ENCODE data around the gene LRRC23. TPM values are rescaled to one million over a fixed set of nuclear protein-coding genes. Genes with fewer than 3 reads are reported as not detected.

The LRRC23 gene
- total and polyA plus RNA-seq, 2 of the 13 experiments (the other 11 are each of a cell fraction or from before 2014, with no cell fraction given): 6.0 to 7.8 TPM

DNA sequence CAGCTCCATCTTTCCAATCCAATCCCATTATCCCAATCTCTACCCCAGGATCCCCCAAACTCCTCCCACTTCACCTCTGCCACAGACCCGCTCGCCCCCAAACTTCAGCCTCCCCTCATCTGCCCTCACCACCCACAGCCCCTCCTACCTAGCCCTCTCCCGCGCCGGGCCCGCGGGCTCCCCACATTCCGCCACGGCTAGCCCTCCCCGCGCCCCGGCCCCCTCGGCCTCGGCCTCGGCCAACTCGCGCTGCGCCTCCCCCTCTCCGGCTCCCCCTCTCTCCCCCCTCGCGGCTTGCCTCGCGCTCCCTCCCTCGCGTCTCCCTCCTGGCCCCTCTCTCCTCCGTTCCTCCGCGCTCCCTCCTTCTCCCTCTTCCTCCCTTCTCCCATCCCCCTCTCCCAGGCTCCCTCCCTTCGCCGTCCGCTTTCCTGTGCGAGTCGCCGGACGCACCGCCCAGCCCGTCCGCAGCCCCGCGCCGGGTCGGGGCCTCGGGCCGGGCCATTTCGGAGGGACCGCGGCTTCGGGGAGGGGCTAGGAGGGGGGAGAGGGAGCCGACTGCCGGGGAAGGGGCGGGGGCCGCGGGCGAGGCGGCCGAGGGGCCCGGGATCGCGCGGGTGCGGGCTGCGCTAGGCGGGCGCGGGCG is 22.9 kb downstream of the LRRC23 start, which contains the start of gene ATN1 (continued):
- TF ChIP-seq, protein P1, sequence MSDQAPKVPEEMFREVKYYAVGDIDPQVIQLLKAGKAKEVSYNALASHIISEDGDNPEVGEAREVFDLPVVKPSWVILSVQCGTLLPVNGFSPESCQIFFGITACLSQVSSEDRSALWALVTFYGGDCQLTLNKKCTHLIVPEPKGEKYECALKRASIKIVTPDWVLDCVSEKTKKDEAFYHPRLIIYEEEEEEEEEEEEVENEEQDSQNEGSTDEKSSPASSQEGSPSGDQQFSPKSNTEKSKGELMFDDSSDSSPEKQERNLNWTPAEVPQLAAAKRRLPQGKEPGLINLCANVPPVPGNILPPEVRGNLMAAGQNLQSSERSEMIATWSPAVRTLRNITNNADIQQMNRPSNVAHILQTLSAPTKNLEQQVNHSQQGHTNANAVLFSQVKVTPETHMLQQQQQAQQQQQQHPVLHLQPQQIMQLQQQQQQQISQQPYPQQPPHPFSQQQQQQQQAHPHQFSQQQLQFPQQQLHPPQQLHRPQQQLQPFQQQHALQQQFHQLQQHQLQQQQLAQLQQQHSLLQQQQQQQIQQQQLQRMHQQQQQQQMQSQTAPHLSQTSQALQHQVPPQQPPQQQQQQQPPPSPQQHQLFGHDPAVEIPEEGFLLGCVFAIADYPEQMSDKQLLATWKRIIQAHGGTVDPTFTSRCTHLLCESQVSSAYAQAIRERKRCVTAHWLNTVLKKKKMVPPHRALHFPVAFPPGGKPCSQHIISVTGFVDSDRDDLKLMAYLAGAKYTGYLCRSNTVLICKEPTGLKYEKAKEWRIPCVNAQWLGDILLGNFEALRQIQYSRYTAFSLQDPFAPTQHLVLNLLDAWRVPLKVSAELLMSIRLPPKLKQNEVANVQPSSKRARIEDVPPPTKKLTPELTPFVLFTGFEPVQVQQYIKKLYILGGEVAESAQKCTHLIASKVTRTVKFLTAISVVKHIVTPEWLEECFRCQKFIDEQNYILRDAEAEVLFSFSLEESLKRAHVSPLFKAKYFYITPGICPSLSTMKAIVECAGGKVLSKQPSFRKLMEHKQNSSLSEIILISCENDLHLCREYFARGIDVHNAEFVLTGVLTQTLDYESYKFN (CRISPR knock-in tag; conservative IDR thresholded peaks at IDR 0.05): peak; percentile 28; the same call in 1 of the 2 replicates
- TF ChIP-seq THAP8 (CRISPR knock-in tag; IDR thresholded peaks at IDR 0.05; ENCODE audit: borderline replicate concordance): no peak
- TF ChIP-seq ASH2L (IDR thresholded peaks at IDR 0.05; ENCODE audit: insufficient read length, low read depth, low read length): peak; percentile 28
- no peak for TF ChIP-seq RFX5 (IDR thresholded peaks at IDR 0.05; ENCODE audit: low read depth, low read length)
- TF ChIP-seq, protein P2, sequence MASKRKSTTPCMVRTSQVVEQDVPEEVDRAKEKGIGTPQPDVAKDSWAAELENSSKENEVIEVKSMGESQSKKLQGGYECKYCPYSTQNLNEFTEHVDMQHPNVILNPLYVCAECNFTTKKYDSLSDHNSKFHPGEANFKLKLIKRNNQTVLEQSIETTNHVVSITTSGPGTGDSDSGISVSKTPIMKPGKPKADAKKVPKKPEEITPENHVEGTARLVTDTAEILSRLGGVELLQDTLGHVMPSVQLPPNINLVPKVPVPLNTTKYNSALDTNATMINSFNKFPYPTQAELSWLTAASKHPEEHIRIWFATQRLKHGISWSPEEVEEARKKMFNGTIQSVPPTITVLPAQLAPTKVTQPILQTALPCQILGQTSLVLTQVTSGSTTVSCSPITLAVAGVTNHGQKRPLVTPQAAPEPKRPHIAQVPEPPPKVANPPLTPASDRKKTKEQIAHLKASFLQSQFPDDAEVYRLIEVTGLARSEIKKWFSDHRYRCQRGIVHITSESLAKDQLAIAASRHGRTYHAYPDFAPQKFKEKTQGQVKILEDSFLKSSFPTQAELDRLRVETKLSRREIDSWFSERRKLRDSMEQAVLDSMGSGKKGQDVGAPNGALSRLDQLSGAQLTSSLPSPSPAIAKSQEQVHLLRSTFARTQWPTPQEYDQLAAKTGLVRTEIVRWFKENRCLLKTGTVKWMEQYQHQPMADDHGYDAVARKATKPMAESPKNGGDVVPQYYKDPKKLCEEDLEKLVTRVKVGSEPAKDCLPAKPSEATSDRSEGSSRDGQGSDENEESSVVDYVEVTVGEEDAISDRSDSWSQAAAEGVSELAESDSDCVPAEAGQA (IDR thresholded peaks at IDR 0.05; ENCODE audit: low read depth): no peak
- TF ChIP-seq, protein P2 (CRISPR knock-in tag; IDR thresholded peaks at IDR 0.05; ENCODE audit: borderline replicate concordance): no peak
- no peak for TF ChIP-seq FIP1L1 (IDR thresholded peaks at IDR 0.05; ENCODE audit: borderline replicate concordance, insufficient read depth, low read depth, low read length)
- TF ChIP-seq MED1 (CRISPR knock-in tag; IDR thresholded peaks at IDR 0.05): no peak
- TF ChIP-seq ONECUT2 (CRISPR knock-in tag; IDR thresholded peaks at IDR 0.05): no peak
- TF ChIP-seq ZSCAN12 (CRISPR knock-in tag; IDR thresholded peaks at IDR 0.05): no peak
- no peak for TF ChIP-seq SOX6 (IDR thresholded peaks at IDR 0.05)
- TF ChIP-seq SOX6 (CRISPR knock-in tag; IDR thresholded peaks at IDR 0.05): no peak
- TF ChIP-seq ZNF746 (CRISPR knock-in tag; IDR thresholded peaks at IDR 0.05): peak; percentile 60; the same call in 1 of the 2 replicates
- no peak for TF ChIP-seq ZBTB20 (CRISPR knock-in tag; IDR thresholded peaks at IDR 0.05; ENCODE audit: borderline replicate concordance, low read depth)
- TF ChIP-seq TBL1XR1 (IDR thresholded peaks at IDR 0.05; ENCODE audit: borderline replicate concordance, low read length, partially characterized antibody): no peak
- peak; percentile 22 for TF ChIP-seq RBM22 (optimal IDR thresholded peaks at IDR 0.05; ENCODE audit: low read length)
- TF ChIP-seq LCORL (IDR thresholded peaks at IDR 0.05): no peak
- peak; percentile 60; the same call in 1 of the 2 replicates for TF ChIP-seq LCORL (CRISPR knock-in tag; IDR thresholded peaks at IDR 0.05)
